SK-N-SH treated with all-trans-retinoic acid at 6 μM for 48 hours (cell line): ENCODE measurements around the gene ZNF260.

Experiments
- ATAC-seq: fragments of 200-7000 bp; cut with Tn5 transposase; 3 replicates; pipeline ENCODE4 v1.9.1; 2020; ENCODE audit warnings: mild to moderate bottlenecking, moderate library complexity
- ARNTL ChIP-seq: fragments of 450-650 bp; formaldehyde crosslinking; IDR thresholded peaks from 2 replicates; pipeline ENCODE4 v1.5.0; 2020; ENCODE audit warnings: low read depth, mild to moderate bottlenecking, moderate library complexity, borderline replicate concordance
- CSDC2 ChIP-seq: fragments of 250-450 bp; sonication (Bioruptor Pico); IDR thresholded peaks from 2 replicates; pipeline ENCODE4 v1.5.0; 2020; ENCODE audit warnings: mild to moderate bottlenecking, moderate library complexity
- ESRRG ChIP-seq: fragments of 250-450 bp; sonication (Bioruptor Pico); IDR thresholded peaks from 2 replicates; pipeline ENCODE4 v1.6.1; 2021; ENCODE audit warnings: mild to moderate bottlenecking
- GLIS3 ChIP-seq: fragments of 250-450 bp; sonication (Bioruptor Pico); IDR thresholded peaks from 2 replicates; pipeline ENCODE4 v1.5.0; 2020; ENCODE audit warnings: mild to moderate bottlenecking, moderate library complexity
- ISL1 ChIP-seq: fragments of 250-450 bp; sonication (Bioruptor Pico); IDR thresholded peaks from 2 replicates; pipeline ENCODE4 v2.1.2; 2022; ENCODE audit warnings: mild to moderate bottlenecking, moderate library complexity
- SNAI2 ChIP-seq: fragments of 250-450 bp; sonication (Bioruptor Pico); IDR thresholded peaks from 2 replicates; pipeline ENCODE4 v1.5.0; 2020; ENCODE audit warnings: mild to moderate bottlenecking, moderate library complexity
- TOX ChIP-seq: fragments of 250-450 bp; sonication (Bioruptor Pico); IDR thresholded peaks from 2 replicates; pipeline ENCODE4 v1.8.0; 2021; ENCODE audit warnings: mild to moderate bottlenecking, moderate library complexity, borderline replicate concordance
- ZFP3 ChIP-seq: fragments of 250-450 bp; sonication (Bioruptor Pico); IDR thresholded peaks from 2 replicates; pipeline ENCODE4 v1.5.0; 2020; ENCODE audit warnings: mild to moderate bottlenecking, moderate library complexity
- ZFP30 ChIP-seq: fragments of 450-650 bp; formaldehyde crosslinking; IDR thresholded peaks from 2 replicates; pipeline ENCODE4 v1.5.0; 2022; ENCODE audit warnings: mild to moderate bottlenecking, moderate library complexity
- ZNF565 ChIP-seq: fragments of 450-650 bp; formaldehyde crosslinking; conservative IDR thresholded peaks from 2 replicates; pipeline ENCODE4 v1.5.0; 2020; ENCODE audit warnings: low read depth, mild to moderate bottlenecking, moderate library complexity
- ZNF70 ChIP-seq: fragments of 450-650 bp; formaldehyde crosslinking; IDR thresholded peaks from 2 replicates; pipeline ENCODE4 v1.5.0; 2020; ENCODE audit warnings: mild to moderate bottlenecking, moderate library complexity
- ZNF8 ChIP-seq: fragments of 450-650 bp; formaldehyde crosslinking; IDR thresholded peaks from 2 replicates; pipeline ENCODE4 v1.5.0; 2020; ENCODE audit warnings: mild to moderate bottlenecking, moderate library complexity
- TF ChIP-seq, protein P1 (sequence below): fragments of 250-450 bp; sonication (Bioruptor Pico); IDR thresholded peaks from 2 replicates; pipeline ENCODE4 v1.5.1; 2020; ENCODE audit warnings: low read depth, mild to moderate bottlenecking, moderate library complexity
- TF ChIP-seq, protein P2 (sequence below): fragments of 250-450 bp; sonication (Bioruptor Pico); IDR thresholded peaks from 2 replicates; pipeline ENCODE4 v1.8.0; 2021; ENCODE audit warnings: low read depth, mild to moderate bottlenecking, moderate library complexity, borderline replicate concordance
- TF ChIP-seq, protein P3 (sequence below): fragments of 250-450 bp; sonication (Bioruptor Pico); IDR thresholded peaks from 2 replicates; pipeline ENCODE4 v1.8.0; 2020; ENCODE audit warnings: mild to moderate bottlenecking, moderate library complexity, borderline replicate concordance
- TF ChIP-seq, protein P4 (sequence below): fragments of 250-450 bp; sonication (Bioruptor Pico); IDR thresholded peaks from 2 replicates; pipeline ENCODE4 v1.5.0; 2020; ENCODE audit warnings: mild to moderate bottlenecking, moderate library complexity
- TF ChIP-seq, protein P5 (sequence below): fragments of 250-450 bp; sonication (Bioruptor Pico); IDR thresholded peaks from 2 replicates; pipeline ENCODE4 v1.5.1; 2021; ENCODE audit warnings: mild to moderate bottlenecking, moderate library complexity

ZNF260 gene

DNA sequence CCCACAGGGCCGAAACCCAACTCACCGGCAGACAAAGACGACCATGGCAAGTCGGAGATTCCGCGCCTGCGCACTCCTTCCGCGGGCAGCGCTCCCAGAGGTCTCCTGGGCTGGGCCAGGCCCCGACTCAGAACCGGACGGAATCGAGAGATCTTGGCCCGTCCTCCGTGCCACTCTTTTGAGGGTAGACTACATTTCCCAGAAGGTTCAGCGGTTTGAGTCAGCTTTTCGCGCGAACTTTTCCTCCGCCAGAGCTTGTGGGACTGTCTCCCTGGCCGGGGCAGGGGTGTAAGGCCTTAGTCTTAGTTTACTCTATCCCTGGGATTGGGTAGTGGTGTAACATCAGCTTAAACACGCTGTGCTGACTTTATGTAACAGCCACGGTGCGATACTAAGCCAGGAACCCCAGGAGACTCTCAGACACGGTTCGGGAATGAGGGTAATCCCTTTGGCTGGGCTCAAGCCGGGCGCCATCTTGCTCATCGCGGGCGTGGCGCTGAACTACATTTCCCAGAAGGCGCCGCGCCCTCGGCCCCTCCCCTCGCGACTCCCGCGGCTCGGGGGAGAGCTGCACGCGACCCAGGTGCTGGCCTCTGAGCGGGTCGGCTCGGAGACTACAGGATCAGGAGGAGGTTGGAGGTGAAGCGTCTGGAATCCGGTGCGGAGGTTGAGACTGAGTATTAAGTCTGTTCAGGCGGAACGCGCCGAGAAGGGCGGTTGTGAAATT is at the start of gene ZNF260:
Gene ZNF260 (minus strand): TSS at position 78 of the 727 bp plus-strand sequence. CDS start 13,033 bp downstream, outside the sequence.
- no peak for TF ChIP-seq ZFP30 (CRISPR knock-in tag)
- 0 out of 2 replicates have a peak, but pooled peaks have one; percentile 53 for TF ChIP-seq CSDC2 (CRISPR knock-in tag)
- no peak for TF ChIP-seq ARNTL (CRISPR knock-in tag)
- TF ChIP-seq ZFP3 (CRISPR knock-in tag): no peak
- peak; percentile 97 for ATAC-seq

DNA sequence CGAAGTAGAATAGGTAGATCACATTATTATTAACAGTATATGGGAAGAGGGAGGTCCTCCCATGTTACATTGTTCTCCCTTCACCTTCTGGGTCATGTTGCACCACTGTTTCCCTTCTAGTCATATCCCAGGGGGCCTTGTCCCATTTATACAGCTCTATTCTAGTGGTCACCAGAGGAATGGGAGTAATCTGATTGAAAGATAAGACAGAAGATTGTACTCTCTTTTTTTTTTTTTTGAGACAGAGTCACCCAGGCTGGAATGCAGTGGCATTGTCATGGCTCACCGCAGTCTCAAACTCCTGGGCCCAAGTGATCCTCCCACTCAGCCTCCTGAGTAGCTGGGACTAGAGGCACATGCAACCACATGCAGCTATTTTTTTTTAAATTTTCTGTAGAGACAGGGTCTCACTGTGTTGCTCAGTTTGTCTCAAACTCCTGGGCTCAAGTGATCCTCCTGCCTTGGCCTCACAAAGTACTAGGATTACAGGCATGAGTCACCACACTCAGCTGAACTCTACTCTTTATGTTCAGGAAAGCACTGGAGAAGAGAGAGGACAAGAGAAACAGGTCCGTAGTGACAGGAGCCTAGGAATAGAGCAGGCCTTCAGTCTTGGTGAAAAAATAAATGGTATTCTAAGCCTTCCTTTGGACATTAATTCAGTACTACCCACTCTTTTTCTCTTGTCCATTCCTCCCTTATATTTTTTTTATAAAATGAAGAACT is 49.4 kb upstream of the ZNF260 start:
- ATAC-seq: no peak
- TF ChIP-seq ESRRG (no peak), ZNF70 (CRISPR knock-in tag) (no peak), ISL1 (CRISPR knock-in tag) (no peak), TOX (CRISPR knock-in tag) (no peak), GLIS3 (CRISPR knock-in tag) (no peak), ZNF565 (CRISPR knock-in tag) (no peak), ZFP30 (CRISPR knock-in tag) (no peak), ZFP3 (CRISPR knock-in tag) (no peak), CSDC2 (CRISPR knock-in tag) (no peak), SNAI2 (CRISPR knock-in tag) (no peak), ZNF8 (CRISPR knock-in tag) (no peak)
- TF ChIP-seq, protein P1, sequence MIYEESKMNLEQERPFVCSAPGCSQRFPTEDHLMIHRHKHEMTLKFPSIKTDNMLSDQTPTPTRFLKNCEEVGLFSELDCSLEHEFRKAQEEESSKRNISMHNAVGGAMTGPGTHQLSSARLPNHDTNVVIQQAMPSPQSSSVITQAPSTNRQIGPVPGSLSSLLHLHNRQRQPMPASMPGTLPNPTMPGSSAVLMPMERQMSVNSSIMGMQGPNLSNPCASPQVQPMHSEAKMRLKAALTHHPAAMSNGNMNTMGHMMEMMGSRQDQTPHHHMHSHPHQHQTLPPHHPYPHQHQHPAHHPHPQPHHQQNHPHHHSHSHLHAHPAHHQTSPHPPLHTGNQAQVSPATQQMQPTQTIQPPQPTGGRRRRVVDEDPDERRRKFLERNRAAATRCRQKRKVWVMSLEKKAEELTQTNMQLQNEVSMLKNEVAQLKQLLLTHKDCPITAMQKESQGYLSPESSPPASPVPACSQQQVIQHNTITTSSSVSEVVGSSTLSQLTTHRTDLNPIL (CRISPR knock-in tag): no peak
- TF ChIP-seq, protein P2, sequence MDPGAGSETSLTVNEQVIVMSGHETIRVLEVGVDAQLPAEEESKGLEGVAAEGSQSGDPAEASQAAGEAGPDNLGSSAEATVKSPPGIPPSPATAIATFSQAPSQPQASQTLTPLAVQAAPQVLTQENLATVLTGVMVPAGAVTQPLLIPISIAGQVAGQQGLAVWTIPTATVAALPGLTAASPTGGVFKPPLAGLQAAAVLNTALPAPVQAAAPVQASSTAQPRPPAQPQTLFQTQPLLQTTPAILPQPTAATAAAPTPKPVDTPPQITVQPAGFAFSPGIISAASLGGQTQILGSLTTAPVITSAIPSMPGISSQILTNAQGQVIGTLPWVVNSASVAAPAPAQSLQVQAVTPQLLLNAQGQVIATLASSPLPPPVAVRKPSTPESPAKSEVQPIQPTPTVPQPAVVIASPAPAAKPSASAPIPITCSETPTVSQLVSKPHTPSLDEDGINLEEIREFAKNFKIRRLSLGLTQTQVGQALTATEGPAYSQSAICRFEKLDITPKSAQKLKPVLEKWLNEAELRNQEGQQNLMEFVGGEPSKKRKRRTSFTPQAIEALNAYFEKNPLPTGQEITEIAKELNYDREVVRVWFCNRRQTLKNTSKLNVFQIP (CRISPR knock-in tag): no peak
- TF ChIP-seq, protein P3, sequence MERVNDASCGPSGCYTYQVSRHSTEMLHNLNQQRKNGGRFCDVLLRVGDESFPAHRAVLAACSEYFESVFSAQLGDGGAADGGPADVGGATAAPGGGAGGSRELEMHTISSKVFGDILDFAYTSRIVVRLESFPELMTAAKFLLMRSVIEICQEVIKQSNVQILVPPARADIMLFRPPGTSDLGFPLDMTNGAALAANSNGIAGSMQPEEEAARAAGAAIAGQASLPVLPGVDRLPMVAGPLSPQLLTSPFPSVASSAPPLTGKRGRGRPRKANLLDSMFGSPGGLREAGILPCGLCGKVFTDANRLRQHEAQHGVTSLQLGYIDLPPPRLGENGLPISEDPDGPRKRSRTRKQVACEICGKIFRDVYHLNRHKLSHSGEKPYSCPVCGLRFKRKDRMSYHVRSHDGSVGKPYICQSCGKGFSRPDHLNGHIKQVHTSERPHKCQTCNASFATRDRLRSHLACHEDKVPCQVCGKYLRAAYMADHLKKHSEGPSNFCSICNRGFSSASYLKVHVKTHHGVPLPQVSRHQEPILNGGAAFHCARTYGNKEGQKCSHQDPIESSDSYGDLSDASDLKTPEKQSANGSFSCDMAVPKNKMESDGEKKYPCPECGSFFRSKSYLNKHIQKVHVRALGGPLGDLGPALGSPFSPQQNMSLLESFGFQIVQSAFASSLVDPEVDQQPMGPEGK: no peak
- TF ChIP-seq, protein P4, sequence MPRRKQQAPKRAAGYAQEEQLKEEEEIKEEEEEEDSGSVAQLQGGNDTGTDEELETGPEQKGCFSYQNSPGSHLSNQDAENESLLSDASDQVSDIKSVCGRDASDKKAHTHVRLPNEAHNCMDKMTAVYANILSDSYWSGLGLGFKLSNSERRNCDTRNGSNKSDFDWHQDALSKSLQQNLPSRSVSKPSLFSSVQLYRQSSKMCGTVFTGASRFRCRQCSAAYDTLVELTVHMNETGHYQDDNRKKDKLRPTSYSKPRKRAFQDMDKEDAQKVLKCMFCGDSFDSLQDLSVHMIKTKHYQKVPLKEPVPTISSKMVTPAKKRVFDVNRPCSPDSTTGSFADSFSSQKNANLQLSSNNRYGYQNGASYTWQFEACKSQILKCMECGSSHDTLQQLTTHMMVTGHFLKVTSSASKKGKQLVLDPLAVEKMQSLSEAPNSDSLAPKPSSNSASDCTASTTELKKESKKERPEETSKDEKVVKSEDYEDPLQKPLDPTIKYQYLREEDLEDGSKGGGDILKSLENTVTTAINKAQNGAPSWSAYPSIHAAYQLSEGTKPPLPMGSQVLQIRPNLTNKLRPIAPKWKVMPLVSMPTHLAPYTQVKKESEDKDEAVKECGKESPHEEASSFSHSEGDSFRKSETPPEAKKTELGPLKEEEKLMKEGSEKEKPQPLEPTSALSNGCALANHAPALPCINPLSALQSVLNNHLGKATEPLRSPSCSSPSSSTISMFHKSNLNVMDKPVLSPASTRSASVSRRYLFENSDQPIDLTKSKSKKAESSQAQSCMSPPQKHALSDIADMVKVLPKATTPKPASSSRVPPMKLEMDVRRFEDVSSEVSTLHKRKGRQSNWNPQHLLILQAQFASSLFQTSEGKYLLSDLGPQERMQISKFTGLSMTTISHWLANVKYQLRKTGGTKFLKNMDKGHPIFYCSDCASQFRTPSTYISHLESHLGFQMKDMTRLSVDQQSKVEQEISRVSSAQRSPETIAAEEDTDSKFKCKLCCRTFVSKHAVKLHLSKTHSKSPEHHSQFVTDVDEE (CRISPR knock-in tag): no peak
- TF ChIP-seq, protein P5, sequence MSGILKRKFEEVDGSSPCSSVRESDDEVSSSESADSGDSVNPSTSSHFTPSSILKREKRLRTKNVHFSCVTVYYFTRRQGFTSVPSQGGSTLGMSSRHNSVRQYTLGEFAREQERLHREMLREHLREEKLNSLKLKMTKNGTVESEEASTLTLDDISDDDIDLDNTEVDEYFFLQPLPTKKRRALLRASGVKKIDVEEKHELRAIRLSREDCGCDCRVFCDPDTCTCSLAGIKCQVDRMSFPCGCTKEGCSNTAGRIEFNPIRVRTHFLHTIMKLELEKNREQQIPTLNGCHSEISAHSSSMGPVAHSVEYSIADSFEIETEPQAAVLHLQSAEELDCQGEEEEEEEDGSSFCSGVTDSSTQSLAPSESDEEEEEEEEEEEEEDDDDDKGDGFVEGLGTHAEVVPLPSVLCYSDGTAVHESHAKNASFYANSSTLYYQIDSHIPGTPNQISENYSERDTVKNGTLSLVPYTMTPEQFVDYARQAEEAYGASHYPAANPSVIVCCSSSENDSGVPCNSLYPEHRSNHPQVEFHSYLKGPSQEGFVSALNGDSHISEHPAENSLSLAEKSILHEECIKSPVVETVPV: no peak

DNA sequence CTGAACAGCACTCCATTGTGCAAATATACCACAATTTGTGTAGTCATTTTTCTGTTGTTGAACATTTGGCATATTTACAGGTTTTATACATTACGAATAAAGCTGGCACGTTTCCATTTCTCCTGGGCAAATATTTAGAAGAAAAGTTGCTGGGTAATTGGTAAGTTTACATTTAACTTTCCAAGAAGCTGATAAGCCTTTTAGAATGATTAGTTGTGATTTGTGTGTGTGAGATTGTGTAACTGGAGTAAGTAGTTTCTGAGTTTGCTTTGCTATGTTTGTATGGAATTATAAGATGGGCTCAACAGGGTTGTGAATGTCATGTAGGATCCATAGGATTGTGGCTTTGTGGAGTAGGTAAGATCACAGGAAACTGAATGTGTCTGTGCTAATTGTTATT is 46.7 kb upstream of the ZNF260 start:
- TF ChIP-seq, protein P3: no peak
- no peak for ATAC-seq
